D721Med (cell line): ENCODE measurements around the gene EBF4.

ENCODE experiments used
- DNase-seq: peaks from one replicate; pipeline ENCODE4 v3.0.0; 2011; ENCODE audit warnings: low spot score; ENCODE audit not compliant: insufficient read length
- FAIRE-seq: peaks from 2 replicates; lab custom pipeline; 2011; peaks lifted over from hg19 to GRCh38; lab: Jason Lieb, UNC
- CTCF ChIP-seq: IDR thresholded peaks from 2 replicates; pipeline ENCODE4 v1.5.1; 2012; ENCODE audit warnings: mild to moderate bottlenecking, control low read depth; ENCODE audit not compliant: insufficient read depth; ENCODE audit errors: missing control alignments

EBF4 gene

GRCh38 chr20:2798814-2799213 lies 106.2 kb downstream of the EBF4 start:
- no peak for DNase-seq
- FAIRE-seq, result no peak
- no peak for TF ChIP-seq CTCF

- TF ChIP-seq CTCF, result no peak
- FAIRE-seq, result no peak
- DNase-seq, result no peak
These were observed 106.7 kb downstream of the EBF4 start for GRCh38 chr20:2799271-2799670.

- DNase-seq (no peak), FAIRE-seq (no peak)
- TF ChIP-seq CTCF, result no peak
These were observed 107.3 kb downstream of the EBF4 start for GRCh38 chr20:2799688-2800520.

GRCh38 chr20:2800521-2801285 lies 108.1 kb downstream of the EBF4 start, which contains the start of gene CPXM1:
CPXM1 (minus strand) TSS chr20:2800627; CDS start chr20:2800572, 55 bp downstream.
- TF ChIP-seq CTCF, result no peak
- DNase-seq (no peak), FAIRE-seq (no peak)

- TF ChIP-seq CTCF, result no peak
- DNase-seq, result no peak
- FAIRE-seq, result no peak
These were observed 108.7 kb downstream of the EBF4 start for GRCh38 chr20:2801286-2801728.

GRCh38 chr20:2804041-2804828 lies 111.7 kb downstream of the EBF4 start:
- no peak for FAIRE-seq
- TF ChIP-seq CTCF, result no peak
- no peak for DNase-seq
